ENCODE data around the gene CEP85L. TPM values are rescaled to one million over a fixed set of nuclear protein-coding genes. Genes with fewer than 3 reads are reported as not detected.

Gene CEP85L
- total RNA-seq, 2 donors from 2014 or later: 4.5 to 6.8 TPM

DNA sequence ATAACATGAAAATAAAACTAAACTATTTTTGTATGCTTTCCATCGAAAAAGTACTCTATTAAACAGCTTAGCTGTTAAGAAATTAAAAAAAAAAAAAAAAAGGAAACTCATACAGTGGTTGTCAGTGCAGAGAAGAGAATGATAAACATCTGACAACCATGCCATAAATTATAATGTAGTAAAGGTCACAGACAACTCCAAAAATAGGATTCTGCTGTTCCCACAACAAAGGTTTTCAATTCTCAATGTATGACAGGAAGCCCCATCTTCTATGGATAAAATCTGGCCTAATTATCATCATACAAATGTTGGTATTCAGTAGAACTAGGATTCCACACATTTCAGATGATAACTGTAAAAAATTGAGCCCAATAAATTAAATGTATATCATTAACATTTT lies 98.3 kb downstream of the CEP85L start:
- H3K4me3 ChIP-seq: peak overlapping the region; percentile 43 to 48
- TF ChIP-seq, protein P1, sequence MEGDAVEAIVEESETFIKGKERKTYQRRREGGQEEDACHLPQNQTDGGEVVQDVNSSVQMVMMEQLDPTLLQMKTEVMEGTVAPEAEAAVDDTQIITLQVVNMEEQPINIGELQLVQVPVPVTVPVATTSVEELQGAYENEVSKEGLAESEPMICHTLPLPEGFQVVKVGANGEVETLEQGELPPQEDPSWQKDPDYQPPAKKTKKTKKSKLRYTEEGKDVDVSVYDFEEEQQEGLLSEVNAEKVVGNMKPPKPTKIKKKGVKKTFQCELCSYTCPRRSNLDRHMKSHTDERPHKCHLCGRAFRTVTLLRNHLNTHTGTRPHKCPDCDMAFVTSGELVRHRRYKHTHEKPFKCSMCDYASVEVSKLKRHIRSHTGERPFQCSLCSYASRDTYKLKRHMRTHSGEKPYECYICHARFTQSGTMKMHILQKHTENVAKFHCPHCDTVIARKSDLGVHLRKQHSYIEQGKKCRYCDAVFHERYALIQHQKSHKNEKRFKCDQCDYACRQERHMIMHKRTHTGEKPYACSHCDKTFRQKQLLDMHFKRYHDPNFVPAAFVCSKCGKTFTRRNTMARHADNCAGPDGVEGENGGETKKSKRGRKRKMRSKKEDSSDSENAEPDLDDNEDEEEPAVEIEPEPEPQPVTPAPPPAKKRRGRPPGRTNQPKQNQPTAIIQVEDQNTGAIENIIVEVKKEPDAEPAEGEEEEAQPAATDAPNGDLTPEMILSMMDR (IDR thresholded peaks at IDR 0.05): no peak
- H3K9me3 ChIP-seq: no peaks in the 10 kb centered on the region
- H3K27me3 ChIP-seq: no peaks in the 10 kb centered on the region
- H3K4me1 ChIP-seq: peaks cover 0 to 6% of the 10 kb centered on the region in 2 donors
- peak overlapping the region; percentile 78 to 83 for H3K27ac ChIP-seq
- peaks cover 70% of the 10 kb centered on the region for H3K36me3 ChIP-seq
- DNase-seq (ENCODE audit: low spot score): no peak

DNA sequence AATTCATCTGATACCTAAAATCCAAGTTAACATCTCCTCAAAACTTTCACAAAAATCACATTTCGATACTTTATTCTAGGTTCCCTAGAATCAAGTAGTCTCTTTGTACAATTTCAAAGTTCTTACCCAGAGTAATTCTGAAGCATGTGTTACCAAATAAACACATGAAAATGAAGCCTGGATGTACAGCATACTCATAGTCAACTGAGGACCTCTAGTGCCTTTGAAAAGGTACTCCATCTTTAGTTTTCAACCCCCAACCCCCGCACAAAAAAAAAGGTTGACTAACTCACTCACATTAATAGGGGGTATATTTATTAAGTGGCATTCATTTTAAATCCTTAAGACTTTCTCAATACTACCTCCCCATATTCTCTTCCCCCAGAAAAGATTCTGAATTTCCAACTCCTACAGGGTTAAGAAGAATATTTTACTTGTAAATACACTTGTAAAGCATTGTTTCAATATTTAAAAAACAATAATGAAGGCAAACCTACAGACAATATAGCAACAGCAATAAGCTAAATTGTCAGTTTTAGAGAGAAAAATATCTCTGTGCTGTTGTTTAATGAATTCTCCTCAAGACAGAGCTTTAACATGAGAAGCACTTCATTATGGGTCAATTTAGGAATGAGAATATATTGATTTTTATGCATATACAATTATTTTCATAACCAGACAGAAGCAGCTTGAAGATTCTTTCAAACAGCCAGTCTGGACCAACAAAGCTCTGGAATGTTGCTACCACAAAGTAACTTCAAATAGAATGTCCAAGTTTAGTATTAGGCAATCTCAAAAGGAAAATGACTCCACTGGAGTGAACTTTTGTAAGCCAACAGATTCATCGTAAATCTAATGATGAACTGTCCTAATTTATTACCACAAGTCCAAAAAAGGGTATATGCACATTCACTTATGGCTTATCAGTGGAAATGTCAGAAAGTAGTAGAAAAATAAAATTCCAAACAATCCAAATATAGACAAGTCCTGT lies 100.0 kb downstream of the CEP85L start:
- Histone ChIP-seq H3K9me3 (no peaks in the 10 kb centered on the region), H3K27ac (peak overlapping the region; percentile 78 to 83), H3K4me3 (peak overlapping the region; percentile 43 to 48), H3K36me3 (peaks cover 60% of the 10 kb centered on the region), H3K27me3 (no peaks in the 10 kb centered on the region), H3K4me1 (no peaks in the 10 kb centered on the region)
- no peak for DNase-seq (ENCODE audit: low spot score)
- TF ChIP-seq, protein P1 (IDR thresholded peaks at IDR 0.05): peak; percentile 19 to 74

DNA sequence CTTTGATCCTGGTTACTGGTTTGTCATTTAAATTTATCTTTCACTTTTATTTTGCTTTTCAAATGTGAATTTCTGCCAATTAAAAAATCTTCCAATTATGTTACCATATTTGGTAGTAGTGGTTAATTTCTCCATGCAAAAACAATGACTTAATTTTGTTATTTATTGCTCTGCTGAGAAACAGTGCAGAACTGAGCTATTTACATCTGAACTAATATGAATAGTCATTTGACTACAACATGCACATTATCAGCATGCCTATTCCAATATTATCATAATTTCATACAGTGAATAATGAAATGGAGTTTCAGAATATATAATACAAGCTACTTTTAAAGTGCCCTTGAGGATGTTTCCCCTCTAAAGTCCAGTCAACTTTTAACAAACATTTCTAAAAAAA lies 102.8 kb downstream of the CEP85L start:
- Histone ChIP-seq H3K27ac (peak overlapping the region; percentile 78 to 83), H3K4me1 (no peaks in the 10 kb centered on the region), H3K27me3 (no peaks in the 10 kb centered on the region), H3K36me3 (peaks cover 40% of the 10 kb centered on the region), H3K4me3 (peak overlapping the region; percentile 43 to 48), H3K9me3 (no peaks in the 10 kb centered on the region)
- TF ChIP-seq, protein P1 (IDR thresholded peaks at IDR 0.05): no peak
- DNase-seq (ENCODE audit: low spot score): no peak

DNA sequence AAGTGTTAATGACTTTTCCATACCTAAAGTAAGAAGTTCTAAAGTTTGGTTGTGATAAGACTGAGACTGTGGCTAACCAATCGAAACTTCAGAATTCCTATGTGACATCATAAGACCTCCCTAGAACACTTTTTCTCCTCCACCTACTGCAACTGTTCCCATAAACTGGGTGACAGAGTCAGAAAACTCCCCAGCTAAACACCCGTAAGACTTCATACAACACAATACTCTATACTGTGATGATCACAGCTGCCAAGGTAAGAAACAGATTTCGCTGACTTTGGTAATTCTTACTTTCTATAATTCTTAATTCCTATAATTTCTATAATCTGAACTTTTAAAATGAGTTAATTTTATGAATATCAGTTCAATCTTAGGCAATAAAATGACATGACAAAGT lies 103.3 kb downstream of the CEP85L start, which contains the start of gene PLN:
PLN (plus strand) TSS at position 161 of the 400 bp plus-strand sequence. CDS start 10,626 bp downstream, outside the sequence.
- H3K4me3 ChIP-seq: peak within 1 kb of the TSS; percentile 43 to 48
- H3K4me1 ChIP-seq: no peaks in the 10 kb centered on the region
- no peaks in the 10 kb centered on the region for H3K27me3 ChIP-seq
- H3K36me3 ChIP-seq: peaks cover 36% of the 10 kb centered on the region
- no peak for DNase-seq (ENCODE audit: low spot score)
- peak within 1 kb of the TSS; percentile 78 to 83 for H3K27ac ChIP-seq
- TF ChIP-seq, protein P1 (IDR thresholded peaks at IDR 0.05): no peak
- H3K9me3 ChIP-seq: no peaks in the 10 kb centered on the region

DNA sequence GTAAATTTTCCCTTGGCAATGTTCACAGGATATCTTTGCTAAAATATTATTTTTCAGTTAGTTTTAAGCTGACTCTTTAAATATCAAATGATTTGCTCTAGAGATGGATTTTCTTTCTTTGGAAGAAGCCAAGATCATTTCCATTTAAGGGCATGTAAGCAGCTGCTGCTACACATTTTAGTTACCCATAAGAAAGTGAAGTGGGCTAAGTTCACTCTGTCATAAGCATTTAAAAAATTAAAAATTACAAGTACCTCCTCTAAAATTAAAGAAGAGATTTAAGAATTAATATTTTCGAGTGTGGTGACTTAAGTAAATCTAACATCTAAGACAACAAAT lies 104.5 kb downstream of the CEP85L start:
- no peak for DNase-seq (ENCODE audit: low spot score)
- Histone ChIP-seq H3K9me3 (no peaks in the 10 kb centered on the region), H3K27ac (peak overlapping the region; percentile 72 to 83), H3K27me3 (no peaks in the 10 kb centered on the region), H3K4me1 (peaks cover 0 to 7% of the 10 kb centered on the region in 2 donors), H3K36me3 (peaks cover 25% of the 10 kb centered on the region), H3K4me3 (peak overlapping the region; percentile 43 to 48)
- TF ChIP-seq, protein P1 (IDR thresholded peaks at IDR 0.05): no peak
